ENCODE data around the gene FAM83B.

FAM83B gene

GRCh38 chr6:54850114-54850513 lies 3.5 kb downstream of the FAM83B start:
- Histone ChIP-seq H3K4me3 (no peak overlapping the region), H3K36me3 (no peaks in the 10 kb centered on the region), H3K27ac (no peak overlapping the region), H3K9me3 (no peaks in the 10 kb centered on the region), H3K27me3 (peaks cover 0 to 33% of the 10 kb centered on the region in 2 donors), H3K4me1 (peaks cover 0 to 12% (median 5%) of the 10 kb centered on the region in 4 donors)
- TF ChIP-seq, protein P1, sequence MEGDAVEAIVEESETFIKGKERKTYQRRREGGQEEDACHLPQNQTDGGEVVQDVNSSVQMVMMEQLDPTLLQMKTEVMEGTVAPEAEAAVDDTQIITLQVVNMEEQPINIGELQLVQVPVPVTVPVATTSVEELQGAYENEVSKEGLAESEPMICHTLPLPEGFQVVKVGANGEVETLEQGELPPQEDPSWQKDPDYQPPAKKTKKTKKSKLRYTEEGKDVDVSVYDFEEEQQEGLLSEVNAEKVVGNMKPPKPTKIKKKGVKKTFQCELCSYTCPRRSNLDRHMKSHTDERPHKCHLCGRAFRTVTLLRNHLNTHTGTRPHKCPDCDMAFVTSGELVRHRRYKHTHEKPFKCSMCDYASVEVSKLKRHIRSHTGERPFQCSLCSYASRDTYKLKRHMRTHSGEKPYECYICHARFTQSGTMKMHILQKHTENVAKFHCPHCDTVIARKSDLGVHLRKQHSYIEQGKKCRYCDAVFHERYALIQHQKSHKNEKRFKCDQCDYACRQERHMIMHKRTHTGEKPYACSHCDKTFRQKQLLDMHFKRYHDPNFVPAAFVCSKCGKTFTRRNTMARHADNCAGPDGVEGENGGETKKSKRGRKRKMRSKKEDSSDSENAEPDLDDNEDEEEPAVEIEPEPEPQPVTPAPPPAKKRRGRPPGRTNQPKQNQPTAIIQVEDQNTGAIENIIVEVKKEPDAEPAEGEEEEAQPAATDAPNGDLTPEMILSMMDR (IDR thresholded peaks at IDR 0.05) = no peak
- DNase-seq = no peak
- intact Hi-C loops (cut with DNase I; ENCODE audit: low total_unique reads) = no loop called here

- H3K9me3 ChIP-seq = no peaks in the 10 kb centered on the region
- H3K4me3 ChIP-seq = no peak overlapping the region
- H3K27me3 ChIP-seq = no peaks in the 10 kb centered on the region
- TF ChIP-seq, protein P1 (IDR thresholded peaks at IDR 0.05) = no peak
- intact Hi-C loops (cut with DNase I; ENCODE audit: low total_unique reads) = no loop called here
- H3K36me3 ChIP-seq = no peaks in the 10 kb centered on the region
- H3K4me1 ChIP-seq = no peaks in the 10 kb centered on the region
- no peak overlapping the region for H3K27ac ChIP-seq
- DNase-seq = no peak
These were observed 9.6 kb downstream of the FAM83B start for GRCh38 chr6:54856129-54856528.

- TF ChIP-seq, protein P1 (IDR thresholded peaks at IDR 0.05) = no peak
- no peaks in the 10 kb centered on the region for H3K27me3 ChIP-seq
- H3K27ac ChIP-seq = no peak overlapping the region
- H3K9me3 ChIP-seq = no peaks in the 10 kb centered on the region
- no peaks in the 10 kb centered on the region for H3K36me3 ChIP-seq
- no peak for DNase-seq
- no peaks in the 10 kb centered on the region for H3K4me1 ChIP-seq
- intact Hi-C loops (cut with DNase I; ENCODE audit: low total_unique reads) = no loop called here
- no peak overlapping the region for H3K4me3 ChIP-seq
These were observed 13.6 kb downstream of the FAM83B start for GRCh38 chr6:54860132-54860531.

GRCh38 chr6:54860739-54861138 lies 14.2 kb downstream of the FAM83B start:
- Histone ChIP-seq H3K9me3 (no peaks in the 10 kb centered on the region), H3K36me3 (no peaks in the 10 kb centered on the region), H3K27ac (no peak overlapping the region), H3K4me1 (no peaks in the 10 kb centered on the region), H3K27me3 (no peaks in the 10 kb centered on the region), H3K4me3 (no peak overlapping the region)
- TF ChIP-seq, protein P1 (IDR thresholded peaks at IDR 0.05) = no peak
- intact Hi-C loops (cut with DNase I; ENCODE audit: low total_unique reads) = no loop called here
- no peak for DNase-seq

- Histone ChIP-seq H3K9me3 (no peaks in the 10 kb centered on the region), H3K27ac (no peak overlapping the region), H3K36me3 (no peaks in the 10 kb centered on the region), H3K4me1 (no peaks in the 10 kb centered on the region), H3K27me3 (no peaks in the 10 kb centered on the region), H3K4me3 (no peak overlapping the region)
- intact Hi-C loops (cut with DNase I; ENCODE audit: low total_unique reads) = no loop called here
- TF ChIP-seq, protein P1 (IDR thresholded peaks at IDR 0.05) = no peak
- DNase-seq = no peak
These were observed 15.5 kb downstream of the FAM83B start for GRCh38 chr6:54861905-54862616.

Data from tibial artery (tissue), 4 donors.